GM12874 (cell line): ENCODE results near the gene CNTN1.

Experiments
- TF ChIP-seq, protein P1 (sequence below): IDR thresholded peaks from 2 replicates; pipeline ENCODE4 v1.5.1; 2011; ENCODE audit warnings: low read depth, mild to moderate bottlenecking, control low read depth, low read length, moderate library complexity; ENCODE audit not compliant: insufficient read depth

The CNTN1 gene

DNA sequence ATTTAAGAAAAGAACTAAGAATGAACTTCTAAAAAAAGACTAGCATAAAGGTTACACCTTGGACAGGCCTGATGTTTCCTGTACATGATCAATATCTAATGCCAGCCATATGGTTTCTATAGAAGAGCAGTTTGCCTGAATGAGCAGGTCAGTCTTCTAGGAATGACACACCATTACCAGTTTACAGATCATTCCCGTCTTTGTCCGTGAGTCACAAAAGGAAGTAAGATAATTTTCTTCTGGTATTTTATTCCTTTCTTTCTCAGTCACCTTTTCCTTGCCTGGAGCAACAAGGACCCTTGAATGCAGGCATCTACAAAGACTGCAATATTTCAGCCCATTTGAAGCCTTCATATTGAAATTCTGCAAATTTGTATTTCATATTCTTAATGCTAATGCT is 44.6 kb upstream of the CNTN1 start:
- TF ChIP-seq, protein P1, sequence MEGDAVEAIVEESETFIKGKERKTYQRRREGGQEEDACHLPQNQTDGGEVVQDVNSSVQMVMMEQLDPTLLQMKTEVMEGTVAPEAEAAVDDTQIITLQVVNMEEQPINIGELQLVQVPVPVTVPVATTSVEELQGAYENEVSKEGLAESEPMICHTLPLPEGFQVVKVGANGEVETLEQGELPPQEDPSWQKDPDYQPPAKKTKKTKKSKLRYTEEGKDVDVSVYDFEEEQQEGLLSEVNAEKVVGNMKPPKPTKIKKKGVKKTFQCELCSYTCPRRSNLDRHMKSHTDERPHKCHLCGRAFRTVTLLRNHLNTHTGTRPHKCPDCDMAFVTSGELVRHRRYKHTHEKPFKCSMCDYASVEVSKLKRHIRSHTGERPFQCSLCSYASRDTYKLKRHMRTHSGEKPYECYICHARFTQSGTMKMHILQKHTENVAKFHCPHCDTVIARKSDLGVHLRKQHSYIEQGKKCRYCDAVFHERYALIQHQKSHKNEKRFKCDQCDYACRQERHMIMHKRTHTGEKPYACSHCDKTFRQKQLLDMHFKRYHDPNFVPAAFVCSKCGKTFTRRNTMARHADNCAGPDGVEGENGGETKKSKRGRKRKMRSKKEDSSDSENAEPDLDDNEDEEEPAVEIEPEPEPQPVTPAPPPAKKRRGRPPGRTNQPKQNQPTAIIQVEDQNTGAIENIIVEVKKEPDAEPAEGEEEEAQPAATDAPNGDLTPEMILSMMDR, result no peak

DNA sequence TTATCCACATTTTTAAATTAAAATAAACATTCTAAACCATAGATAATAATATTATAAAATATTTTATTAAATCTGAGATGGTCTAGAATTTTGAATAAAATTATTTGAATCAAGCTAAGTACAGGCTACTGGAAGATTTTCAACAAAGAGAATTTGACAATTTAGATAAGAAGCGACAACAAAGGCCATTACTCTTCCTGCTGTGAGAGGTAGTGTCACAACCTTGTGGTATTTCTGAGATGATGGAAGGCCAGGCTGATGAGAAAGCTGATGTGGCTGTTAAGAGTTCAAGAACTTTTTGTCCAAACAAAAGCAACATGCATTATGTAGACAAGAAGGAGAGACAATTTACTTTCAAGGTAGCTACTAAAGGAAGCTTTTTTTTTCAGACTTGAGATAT is 43.7 kb upstream of the CNTN1 start:
- TF ChIP-seq, protein P1, result no peak

DNA sequence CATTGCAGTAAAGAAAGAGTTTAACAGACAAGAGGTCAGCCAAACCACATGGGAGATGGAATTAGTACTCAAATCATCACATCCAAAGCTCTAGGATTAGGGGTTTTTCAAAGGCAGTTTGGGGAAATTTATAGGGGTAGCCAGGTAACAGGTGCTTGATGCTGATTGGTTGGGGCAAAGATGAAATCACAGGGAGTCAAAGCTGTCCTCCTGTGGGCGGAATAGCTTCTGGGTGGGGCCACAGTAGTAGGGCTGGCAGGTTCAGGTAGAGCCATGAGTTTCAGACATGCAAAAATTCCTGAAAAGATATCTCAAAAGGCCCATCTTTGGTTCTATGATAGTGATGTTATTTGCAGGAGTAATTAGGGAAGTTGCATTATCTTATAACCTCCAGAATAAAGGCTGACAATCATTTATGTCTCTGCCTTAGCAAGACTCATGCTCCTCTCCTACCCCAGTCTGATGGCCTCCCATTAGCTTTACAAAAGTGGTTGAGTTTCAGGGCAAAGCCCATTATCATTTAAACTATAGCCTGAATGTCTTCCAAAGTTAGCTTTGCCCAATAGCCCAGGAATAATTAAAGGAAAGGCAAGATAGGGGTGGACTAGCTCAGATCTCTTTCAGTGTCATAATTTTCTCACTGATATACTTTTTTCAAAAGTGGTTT is 42.1 kb upstream of the CNTN1 start:
- TF ChIP-seq, protein P1, result no peak

DNA sequence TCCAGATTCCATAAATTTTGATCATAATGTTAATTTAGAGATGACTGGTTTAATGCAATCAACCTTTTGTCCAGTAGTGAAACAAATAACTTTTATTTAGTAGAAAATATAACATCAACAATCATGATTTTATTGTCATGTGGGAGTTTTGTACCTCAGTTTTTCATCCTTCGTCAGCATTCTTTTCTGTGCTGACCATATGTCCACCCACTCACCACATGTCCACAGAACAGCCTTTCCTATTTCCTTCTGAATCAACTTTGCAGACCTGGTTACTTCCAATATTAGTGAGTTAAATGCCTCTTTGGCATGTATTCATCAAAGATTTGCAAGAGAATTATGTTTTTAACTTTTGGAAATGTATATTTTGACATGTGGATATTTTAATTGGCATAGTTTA is 36.8 kb upstream of the CNTN1 start:
- TF ChIP-seq, protein P1, result no peak

DNA sequence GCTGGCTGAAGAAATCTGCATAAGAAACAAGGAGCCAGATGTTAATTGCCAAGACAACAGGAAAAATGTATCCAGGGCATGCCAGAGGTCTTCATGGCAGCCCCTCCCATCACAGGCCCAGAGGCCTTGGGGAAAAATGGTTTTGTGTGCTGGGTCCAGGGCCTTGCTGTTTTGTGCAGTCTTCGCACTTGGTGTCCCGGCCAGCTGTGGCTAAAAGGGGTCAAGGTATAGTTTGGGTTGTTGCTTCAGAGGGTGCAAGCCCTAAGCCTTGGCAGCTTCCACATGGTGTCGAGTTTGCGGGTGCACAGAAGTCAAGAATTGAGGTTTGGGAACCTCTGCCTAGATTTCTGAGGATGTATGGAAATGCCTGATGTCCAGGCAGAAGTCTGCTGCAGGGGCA is 29.9 kb upstream of the CNTN1 start:
- TF ChIP-seq, protein P1, result no peak

DNA sequence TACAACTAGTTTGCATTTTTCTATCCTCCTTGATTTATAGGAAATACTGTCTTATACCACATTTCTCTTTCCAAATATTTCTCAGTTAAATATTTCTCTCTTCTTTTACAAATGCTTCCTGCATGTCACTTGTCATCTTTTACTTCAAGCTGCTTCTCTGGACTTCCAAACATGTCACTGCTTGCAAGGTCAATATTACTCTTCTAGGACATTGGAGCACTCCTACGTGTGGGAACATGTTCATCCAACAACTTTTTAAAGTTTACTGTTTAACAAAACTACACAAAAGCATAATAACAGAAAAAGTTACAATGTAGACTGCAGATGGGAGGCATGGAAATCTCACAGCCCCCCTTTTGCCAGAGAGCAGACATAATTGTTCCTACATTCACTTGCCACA is 28.5 kb upstream of the CNTN1 start:
- TF ChIP-seq, protein P1, result no peak

DNA sequence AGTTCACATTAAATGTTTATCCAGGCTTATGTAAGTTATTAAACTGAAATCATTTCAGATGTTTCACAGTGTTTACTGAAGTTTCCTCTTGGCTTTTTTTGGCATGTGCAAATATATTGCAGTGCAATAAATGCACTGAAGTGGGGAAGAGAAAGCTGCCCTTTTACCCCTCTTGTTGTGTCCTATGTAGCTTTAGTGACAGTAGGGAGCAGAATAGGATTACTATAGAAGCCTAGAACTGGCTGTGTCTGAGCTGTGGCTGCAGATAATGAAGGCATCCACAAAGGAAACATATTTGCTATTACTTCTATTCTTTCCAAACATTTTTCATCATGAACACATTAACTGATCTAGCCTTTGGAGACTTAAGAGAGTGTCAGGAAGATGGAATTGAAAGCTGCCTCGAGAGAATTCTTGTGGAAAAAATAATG is 24.1 kb upstream of the CNTN1 start:
- TF ChIP-seq, protein P1, result no peak
